ENCODE data around the gene TMEM19.

Gene TMEM19

DNA sequence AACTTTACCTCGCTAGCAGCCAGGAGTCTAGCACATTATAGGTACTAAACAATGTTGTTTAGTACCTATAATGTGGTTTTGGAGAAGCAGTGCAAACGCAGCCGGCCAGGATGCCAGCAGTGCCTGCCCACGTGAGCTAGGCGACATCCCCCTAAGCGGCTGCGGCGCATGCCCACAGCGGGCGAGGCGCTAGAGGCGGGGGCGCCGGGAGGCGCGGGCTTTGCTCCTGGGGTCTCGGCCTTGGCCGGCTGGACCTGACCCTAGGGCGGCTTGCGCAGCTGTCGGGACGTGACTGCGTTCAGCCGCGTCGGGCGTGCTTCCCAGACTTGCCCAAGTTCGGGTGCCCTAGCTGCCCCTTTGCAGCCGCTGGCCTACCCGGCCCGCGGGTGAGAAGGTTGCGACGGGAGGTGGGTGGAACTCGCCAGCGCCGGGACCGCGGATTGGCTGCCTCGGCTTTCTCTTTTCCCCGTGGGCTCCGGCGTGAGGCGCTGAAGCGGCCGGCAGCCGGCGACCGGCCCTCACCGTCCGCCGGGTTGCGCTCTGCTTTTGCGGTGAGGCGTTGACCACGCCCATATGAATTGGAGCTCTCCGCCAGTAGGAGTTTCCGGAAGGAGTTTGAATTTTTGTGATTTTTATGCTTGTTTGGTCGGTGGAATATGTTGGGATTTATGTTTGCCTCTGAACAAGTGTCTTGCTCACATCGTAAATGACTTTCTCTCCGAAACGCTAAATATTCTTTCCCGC is at the start of gene TMEM19:
TMEM19 (plus strand) TSS at position 169 of the 744 bp plus-strand sequence. CDS start 599 bp downstream, outside the sequence.
- peak; percentile 74 for DNase-seq

DNA sequence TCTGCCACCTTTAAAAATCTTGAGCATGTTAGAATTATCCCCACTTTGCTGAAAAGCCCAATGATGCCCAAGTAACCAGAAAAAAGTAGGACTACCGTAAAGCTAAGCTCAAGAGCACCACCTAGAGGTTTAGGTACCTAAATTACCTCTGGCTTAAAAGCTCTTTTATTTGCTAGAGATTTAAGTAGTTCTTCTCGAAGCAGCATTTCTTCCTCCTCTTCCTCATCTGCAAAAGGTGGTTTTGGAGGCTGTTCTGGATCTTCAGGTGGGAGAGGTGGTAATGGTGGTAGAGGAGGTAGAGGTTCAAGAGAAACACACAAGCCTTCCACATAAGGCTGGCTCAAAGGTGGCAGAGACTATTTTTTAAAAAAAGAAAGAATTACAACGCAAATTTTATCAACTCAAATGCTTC is 49.2 kb upstream of the TMEM19 start:
- no peak for DNase-seq

DNA sequence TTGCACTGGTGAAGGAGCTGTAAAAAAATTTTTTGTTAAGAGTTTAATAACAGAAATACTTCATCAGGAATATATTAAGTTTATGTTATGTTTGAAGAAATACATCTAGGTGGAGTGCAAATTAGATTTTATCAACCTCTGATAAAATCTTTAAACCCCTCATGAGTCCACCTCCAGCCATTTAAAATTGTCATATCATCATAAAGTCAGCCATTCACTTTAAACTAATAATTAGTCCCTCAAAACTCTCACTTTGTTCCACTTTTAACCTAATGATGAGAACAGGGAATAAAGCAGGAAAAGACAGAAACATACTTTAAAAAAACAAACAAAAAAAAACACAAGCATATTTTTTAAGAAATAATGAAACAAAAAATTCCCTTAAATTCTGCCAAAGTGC is 47.4 kb upstream of the TMEM19 start:
- DNase-seq = no peak

DNA sequence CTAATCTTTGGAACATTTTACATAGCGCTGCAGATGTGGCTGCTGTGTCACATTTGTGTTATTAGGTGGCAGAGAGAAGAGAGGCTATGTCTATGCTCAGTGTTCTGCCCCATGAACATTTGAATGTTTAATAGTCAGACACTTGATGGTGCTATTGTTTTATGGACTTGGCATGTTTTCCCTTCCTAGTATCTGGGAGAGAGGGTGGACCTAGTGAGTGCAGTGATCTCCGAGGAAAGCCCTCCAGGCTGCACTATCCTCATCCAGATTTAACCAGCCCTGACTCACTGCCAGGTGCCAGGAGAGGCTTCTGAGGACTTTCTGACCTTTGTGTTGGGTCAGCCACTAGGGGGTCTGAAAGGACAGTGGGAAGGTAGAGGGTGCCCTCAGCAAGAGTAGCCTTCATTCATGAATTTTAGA is 46.5 kb upstream of the TMEM19 start:
- DNase-seq = no peak

DNA sequence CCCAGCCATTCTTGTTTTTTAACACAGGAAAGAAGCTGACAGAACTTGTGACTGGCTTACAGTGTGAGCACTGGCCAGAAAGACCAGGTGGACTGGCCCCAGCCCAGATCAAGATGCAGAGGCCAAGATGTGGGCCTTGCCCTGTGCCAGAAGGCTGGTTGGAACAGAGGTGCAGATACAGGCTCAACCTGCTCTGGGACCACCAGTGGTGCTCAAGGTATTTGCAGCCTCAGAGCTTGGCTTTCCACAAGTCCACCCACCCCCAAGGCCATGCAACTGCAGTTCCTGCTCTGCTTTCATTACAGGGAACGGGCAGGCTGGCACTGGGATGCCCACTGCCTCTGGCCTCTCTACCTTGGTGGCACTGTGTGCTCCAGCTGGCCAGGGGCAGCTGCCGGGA is 45.6 kb upstream of the TMEM19 start:
- no peak for DNase-seq

DNA sequence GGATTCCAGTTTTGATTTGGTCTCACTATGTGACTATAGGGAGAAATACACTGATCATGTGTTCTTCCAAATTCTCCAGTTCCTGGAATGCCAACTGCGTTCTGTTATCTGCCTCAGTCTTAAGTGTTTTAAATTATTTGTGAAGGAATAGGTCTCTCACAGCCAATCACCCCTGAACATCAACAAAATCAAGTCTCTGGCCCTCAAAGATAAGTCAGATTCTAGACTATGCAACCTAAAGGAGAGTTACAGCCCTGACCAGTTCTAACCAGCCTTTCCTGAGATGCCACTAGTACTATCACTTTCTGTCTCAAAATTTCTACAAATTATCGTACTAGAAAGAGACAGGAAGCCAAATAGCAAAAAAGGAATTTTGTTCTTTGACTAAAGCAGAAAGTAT is 44.5 kb upstream of the TMEM19 start:
- DNase-seq = no peak

DNA sequence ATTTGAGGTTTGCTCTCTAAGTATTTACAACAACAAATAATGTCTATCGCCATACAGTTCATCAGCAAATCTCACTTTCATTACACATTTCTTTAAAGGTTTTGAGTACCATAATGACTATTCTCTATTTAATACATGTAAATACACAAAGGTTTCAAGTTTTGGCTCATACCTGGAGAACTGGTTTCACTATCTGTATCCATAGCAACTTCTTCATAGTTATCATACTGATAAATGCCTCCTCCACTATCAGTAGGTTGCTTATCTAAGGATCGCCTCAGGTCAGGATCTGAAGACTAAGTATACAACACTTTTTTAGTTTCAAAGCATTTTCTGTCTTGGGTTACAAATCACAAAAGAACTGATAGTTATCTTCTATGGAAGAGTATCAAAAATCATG is 43.6 kb upstream of the TMEM19 start:
- no peak for DNase-seq

DNA sequence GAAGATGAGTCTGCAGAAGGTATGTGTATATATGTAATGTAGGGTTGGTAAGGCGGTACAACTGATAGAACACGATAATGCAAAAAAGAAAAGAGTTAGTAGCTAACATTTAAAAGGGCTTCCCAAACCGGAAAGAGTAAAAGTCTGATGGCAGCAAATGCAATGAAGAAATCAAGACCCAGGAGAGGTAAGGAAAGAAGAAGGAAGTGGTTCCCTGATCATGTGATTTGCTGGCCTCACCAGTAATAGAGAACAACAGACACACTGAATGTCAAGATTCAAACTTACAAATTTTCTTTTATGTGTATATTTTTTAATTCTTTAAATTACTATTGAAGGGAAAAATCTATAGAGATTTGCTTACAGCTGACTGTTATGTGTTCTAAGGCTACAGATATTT is 40.6 kb upstream of the TMEM19 start:
- no peak for DNase-seq

DNA sequence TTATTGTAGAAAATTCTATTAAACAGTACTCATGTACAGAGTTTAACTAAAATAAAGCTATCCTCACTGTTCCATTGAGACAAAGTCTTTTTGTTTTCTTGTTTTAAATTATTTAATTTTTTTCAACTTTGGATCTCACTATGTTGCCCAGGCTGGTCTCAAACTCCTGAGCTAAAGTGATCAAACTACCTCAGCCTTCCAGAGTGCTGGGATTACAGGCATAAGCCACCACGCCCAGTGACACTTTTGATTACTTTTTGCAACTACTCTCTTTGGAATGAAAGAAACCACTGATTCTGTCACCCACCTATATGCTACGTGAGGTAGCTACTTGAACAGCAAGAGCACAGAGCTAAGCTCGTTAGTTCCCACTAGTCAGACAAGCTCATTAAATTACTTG is 39.4 kb upstream of the TMEM19 start:
- DNase-seq = no peak

DNA sequence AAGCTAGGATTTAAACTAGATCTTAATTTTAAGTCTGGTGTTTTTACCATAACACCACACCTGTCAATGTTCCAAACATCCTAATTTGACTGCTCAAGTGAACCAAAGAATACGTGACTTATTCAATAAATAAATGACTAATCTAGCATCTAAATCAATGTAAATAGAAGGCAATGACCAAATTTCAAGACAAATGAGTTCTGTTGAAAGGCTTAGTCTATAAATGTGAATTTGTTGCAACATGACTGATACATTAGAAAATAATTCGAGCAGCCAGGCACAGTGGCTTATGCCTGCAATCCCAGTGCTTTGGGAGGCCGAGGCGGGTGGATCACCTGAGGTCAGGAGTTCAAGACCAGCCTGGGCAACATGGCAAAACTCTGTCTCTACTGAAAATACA is 37.3 kb upstream of the TMEM19 start:
- no peak for DNase-seq

DNA sequence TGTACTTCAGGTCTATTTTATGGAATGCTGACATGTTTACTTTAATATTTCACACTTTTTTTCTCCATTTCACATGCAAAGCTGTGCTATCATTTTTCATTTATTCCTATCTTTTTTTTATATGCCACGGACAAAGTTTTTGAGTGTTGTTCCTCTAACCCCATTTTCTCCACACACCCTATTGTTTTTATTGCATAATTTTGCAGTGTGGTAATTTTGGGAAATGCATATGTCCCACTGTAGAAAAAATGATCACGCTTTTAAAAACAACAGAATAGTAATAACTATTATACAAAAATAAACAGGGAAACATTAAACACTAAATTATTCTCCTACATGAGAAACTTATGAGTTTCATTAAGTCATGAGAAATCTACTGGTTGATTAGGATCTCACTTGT is 36.5 kb upstream of the TMEM19 start:
- DNase-seq = no peak

DNA sequence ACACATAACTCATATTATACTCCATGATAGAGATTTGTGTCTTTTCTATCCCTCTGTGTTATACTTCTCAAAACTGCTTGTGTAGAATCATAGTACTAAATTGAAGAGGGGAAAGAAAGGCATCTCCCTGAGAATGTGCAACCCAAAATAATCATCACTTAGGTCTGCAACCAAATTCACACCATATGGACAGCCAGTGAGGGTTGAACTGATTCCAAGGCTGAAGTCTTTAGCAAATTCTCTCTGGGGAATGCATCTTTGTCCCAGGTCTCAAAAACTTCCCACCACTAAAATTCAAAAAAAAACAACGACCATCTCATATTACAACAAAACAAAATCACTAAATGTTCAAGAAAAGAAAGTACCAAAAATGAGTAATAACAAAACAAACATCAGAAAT is 33.2 kb upstream of the TMEM19 start:
- no peak for DNase-seq

DNA sequence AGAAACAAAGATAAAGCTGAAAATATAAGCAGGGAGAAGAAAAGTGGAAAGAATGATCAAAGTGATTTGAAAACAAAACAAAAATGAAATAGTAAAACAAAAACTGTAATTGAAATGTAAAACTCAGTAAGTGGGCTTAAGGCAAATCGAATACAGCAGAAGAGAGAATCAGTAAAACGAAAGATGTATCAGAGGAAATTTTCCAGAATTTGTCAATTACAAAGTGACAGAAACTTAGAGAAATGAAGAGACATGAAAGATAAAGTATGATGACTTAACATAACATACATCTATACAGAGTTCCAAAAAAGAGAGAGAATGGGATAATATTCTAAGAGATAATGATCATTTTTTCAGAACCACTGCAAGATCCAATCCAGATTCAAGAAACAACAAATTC is 32.7 kb upstream of the TMEM19 start:
- no peak for DNase-seq

DNA sequence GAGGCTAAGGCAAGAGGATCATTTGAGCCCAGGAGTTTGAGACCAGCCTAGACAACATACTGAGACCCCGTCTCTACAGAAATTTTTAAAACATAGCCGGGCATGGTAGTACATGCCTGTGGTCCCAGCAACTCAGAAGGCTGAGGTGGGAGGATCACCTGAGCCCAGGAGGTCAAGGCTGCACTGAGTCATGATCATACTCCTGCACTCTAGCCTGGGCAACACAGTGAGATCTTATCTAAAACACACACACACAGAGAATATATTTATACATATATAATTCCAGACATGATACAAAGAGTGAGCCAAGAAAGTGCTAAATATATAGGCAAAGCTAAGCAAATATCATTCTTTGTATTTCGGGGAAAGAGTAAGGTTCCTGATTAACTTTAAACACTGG is 31.7 kb upstream of the TMEM19 start:
- DNase-seq = no peak

DNA sequence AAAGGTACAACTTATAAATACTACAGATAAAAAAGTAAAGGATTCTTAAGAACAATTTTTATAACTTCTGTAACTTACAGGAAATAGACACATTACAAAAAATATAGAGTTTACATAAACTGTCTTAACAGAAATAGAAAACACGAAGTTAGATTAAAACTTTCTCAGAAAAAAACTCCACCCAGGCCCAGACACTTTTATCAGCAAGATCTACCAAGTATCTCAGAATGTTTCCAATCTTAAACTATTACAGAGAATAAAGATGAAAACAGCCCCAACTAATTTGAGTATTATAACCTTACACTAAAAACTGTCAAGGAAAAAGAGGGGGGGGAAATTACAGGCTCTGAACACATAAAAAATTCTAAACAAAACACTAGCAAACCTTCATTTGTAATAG is 30.4 kb upstream of the TMEM19 start:
- DNase-seq = no peak

DNA sequence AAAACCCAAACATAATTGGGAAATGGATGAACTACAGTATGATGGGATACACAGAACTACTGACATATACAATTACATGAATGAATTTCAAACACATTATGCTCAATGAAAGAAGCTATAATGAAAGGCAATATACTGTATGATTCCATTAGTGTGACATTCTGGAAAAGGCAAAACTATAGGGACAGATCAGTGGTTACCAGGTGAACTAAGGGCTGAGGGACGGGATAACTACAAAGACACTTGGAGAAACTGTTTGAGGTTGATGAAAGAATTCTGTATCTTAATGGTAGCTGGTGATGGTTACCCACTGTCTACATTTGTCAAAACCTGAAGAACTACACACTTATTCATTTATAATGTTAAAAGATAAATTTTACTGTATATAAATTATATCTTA is 30.0 kb upstream of the TMEM19 start:
- no peak for DNase-seq

DNA sequence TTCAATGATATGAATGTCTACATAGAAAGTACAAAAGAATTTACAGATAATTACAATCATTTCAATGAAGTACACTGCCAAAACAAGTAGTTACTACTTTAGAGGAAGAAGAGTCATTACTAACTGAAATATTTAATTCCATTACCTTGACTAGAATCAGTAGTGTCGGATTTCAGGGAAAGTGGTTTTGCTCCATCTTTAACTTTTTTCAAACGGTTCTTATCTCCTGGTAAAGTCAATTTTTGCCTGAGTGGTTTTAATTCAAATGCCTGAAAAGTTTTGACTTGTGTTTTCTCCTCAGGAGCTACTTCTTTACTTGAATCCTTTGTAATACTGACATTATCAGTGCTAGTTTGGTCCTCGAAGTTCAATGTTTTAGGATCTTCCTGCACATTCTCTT is 29.1 kb upstream of the TMEM19 start:
- no peak for DNase-seq

DNA sequence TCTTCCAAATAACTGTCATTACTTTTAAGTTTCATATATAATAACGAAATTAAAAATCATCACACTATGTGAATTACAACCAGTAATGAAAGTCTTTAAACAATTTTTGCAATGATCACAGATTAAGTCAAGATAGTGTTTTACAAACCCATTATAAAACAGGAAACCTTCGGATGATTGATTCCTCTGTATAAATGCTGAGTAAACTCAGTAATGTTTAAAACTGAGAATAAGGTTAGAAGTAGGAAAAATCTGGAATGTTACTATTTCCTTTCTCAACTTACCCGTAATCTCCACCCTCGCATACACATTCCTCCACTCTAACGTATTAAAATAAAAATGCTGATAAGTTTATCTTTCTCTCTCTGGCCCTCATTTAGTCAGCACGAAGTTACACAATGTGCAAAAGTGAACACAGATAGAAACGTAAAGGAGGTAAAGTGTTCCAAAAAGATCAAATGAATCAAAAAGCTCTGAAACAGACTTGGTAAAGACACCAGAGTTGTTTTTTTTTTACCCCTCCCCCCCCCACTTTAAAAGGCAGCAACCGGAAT is 23.8 kb upstream of the TMEM19 start:
- no peak for DNase-seq

DNA sequence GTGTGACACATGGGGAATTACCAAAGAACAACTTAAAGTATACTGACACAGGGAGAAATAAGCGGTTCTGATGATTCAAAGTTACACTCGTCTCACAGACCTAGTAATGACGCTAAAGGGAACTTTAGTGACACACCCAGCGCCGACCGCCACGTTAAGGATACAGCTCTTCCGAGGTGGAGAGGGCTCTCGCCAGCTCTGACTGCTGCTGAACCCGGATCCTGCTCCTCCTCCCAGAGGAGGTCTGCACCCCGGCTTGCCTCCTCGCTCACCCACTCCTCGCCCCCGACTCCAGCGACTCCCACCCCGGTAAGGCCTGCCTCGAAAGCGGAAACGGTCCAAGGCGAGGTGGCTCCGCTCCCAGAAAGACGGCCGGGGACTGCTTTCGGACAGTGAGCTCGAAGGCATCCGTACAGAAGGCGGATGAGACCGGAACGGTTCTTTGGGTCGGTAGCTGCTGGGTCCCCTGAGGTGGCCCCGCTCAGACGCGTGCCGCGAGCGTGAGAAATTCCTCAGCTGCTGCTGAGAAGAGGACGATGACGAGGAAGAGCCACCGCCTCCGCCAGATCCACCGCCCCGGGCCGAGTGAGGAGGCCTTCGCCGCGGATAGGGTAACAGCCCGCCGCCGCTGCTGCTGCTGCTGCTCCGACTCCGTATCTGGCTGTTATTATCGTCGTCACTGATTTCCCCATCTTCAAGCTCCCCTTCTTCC is 22.9 kb upstream of the TMEM19 start:
- peak; percentile 75 for DNase-seq

DNA sequence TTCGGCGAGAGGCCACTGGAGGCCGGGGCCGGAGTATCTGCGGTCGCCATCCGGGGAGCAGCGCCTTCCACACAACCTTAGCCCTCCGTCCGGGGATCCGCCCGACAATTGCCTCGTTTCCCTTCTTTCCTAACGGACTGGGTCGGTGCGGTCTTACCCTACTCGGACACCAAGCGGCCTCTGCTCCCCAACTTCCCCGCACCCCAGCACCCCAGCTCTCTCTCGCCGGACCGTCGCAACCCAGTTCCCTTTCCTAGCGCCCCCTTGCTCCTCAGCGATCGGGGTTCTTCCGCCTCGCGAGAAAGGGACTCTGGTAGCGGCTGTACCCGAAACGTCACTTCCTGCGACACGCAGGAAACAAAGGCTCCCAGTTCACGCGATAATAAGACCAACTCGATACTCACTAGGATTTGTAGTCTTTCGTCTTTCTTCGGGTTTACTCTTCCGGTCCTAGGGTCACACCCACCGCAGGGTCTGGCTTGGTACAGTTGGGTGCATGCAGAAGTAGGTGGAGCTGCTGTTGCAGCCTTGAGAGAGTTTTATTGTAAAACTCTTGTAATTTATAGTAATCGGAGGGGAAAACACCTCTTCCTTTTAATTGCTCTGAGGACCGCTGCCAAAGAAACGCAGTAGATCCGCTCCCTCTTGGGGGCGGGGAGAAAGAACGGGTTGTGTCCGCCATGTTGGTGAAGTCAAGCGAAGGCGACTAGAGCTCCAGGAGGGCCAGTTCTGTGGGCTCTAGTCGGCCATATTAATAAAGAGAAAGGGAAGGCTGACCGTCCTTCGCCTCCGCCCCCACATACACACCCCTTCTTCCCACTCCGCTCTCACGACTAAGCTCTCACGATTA is 22.1 kb upstream of the TMEM19 start, which contains the start of the genes THAP2 and ZFC3H1:
THAP2 (plus strand) TSS at position 741 of the 850 bp plus-strand sequence. CDS start 209 bp downstream, outside the sequence.
ZFC3H1 (minus strand) TSS at position 288 of the 850 bp plus-strand sequence; CDS start at position 50, 238 bp downstream.
- peak; percentile 86 for DNase-seq

DNA sequence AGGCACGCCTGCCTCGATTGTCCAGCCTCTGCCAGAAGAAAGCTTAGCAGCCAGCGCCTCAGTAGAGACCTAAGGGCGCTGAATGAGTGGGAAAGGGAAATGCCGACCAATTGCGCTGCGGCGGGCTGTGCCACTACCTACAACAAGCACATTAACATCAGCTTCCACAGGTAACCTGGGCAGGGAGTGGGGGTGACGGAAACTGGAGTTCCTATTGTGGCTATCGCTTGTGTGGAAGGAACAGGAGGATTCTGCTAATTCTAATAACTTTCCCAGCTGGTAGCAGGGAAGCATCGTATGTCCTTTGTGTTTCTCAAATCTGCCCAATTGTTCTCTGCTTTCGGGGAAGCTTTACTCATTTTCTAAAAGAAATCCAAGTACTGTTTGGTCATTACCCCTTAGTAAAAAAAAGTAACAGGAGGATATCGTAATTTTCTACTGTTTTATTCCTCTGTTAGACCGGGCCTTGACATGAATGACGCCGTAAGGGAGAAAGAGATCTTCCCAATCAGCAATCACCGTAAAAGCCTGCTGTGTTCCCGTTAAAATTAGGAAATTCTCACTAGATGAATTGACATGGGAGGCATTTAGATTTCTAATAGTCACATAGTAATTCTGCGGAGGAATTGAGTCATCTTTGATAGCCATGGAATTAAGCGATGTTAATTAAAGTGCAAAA is 21.3 kb upstream of the TMEM19 start:
- DNase-seq = no peak

DNA sequence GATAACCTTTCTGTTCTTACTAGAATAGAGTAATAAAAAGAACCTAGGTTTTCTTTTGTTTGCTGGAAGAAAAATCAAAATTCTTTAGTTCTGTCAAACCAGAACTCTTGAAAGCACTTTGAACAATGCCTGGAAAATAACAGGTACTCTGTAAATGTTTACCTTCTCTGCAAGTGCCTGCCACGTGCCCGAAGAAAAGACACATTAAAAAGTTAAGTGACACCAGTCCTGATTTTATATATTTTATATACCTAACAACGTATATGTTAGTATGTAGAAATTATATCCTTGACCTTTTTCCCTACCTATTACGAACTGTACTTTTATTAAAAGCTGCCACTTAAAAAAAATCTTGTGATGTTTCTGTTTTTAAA is 20.8 kb upstream of the TMEM19 start:
- DNase-seq = no peak

DNA sequence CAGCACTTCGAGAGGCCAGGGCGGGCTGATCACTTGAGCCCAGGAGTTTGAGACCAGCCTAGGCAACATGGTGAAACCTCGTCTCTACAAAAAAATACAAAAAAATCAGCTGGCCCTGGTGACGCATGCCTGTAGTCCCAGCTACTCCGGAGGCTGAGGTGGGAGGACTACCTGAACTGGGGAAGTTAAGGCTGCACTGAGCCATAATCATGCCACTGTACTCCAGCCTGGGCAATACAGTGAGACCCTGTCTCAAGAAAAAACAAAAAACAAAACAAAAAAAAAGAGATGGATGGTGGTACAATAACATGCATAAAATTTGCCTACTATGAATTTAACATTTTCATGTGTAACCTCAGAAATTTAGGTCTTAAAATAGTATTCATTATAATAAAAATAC is 19.6 kb upstream of the TMEM19 start:
- no peak for DNase-seq

All from activated CD4-positive, alpha-beta T cell treated with anti-CD3 and anti-CD28 coated beads, Interleukin-2, amount 50 U/mL, for 1 hour (primary cell).